Measurements from ENCODE around the gene CALML4.
"Not testable (repeated sequence)": the region's sequence is repeated elsewhere in the genome, so short reads cannot be mapped to it uniquely, and the experiment has no call there.

The CALML4 gene

GRCh38 chr15:68188647-68189046 lies 16.5 kb downstream of the CALML4 start:
- DNase-seq: no peak

GRCh38 chr15:68187559-68187958 lies 17.6 kb downstream of the CALML4 start:
- DNase-seq: no peak

- no peak for DNase-seq
Observed at GRCh38 chr15:68186671-68187397, 18.3 kb downstream of the CALML4 start.

- DNase-seq: no peak
Observed at GRCh38 chr15:68184616-68185480, 20.3 kb downstream of the CALML4 start.

- no peak for DNase-seq
Observed at GRCh38 chr15:68183616-68184315, 21.4 kb downstream of the CALML4 start.

- no peak for DNase-seq
Observed at GRCh38 chr15:68177742-68178141, 27.4 kb downstream of the CALML4 start.

- no peak for DNase-seq
Observed at GRCh38 chr15:68176601-68177000, 28.5 kb downstream of the CALML4 start.

GRCh38 chr15:68175526-68175925 lies 29.6 kb downstream of the CALML4 start:
- no peak for DNase-seq

GRCh38 chr15:68173119-68173518 lies 32.0 kb downstream of the CALML4 start:
- DNase-seq: no peak

GRCh38 chr15:68172037-68172436 lies 33.1 kb downstream of the CALML4 start:
- DNase-seq: not testable (repeated sequence)

GRCh38 chr15:68166847-68167246 lies 38.3 kb downstream of the CALML4 start:
- DNase-seq: no peak

GRCh38 chr15:68163191-68163590 lies 41.9 kb downstream of the CALML4 start:
- DNase-seq: no peak

GRCh38 chr15:68158046-68158628 lies 47.0 kb downstream of the CALML4 start:
- no peak for DNase-seq

GRCh38 chr15:68157074-68157473 lies 48.1 kb downstream of the CALML4 start:
- DNase-seq: no peak

GRCh38 chr15:68154923-68155559 lies 50.1 kb downstream of the CALML4 start:
- no peak for DNase-seq

GRCh38 chr15:68152342-68152741 lies 52.8 kb downstream of the CALML4 start:
- DNase-seq: no peak

GRCh38 chr15:68151277-68151676 lies 53.9 kb downstream of the CALML4 start:
- DNase-seq: no peak

- no peak for DNase-seq
Observed at GRCh38 chr15:68150187-68150586, 54.9 kb downstream of the CALML4 start.

- DNase-seq: no peak
Observed at GRCh38 chr15:68149059-68149458, 56.1 kb downstream of the CALML4 start.

GRCh38 chr15:68148039-68148438 lies 57.1 kb downstream of the CALML4 start:
- no peak for DNase-seq

GRCh38 chr15:68145706-68146105 lies 59.4 kb downstream of the CALML4 start:
- DNase-seq: no peak

GRCh38 chr15:68143785-68144184 lies 61.3 kb downstream of the CALML4 start:
- no peak for DNase-seq

GRCh38 chr15:68143129-68143528 lies 62.0 kb downstream of the CALML4 start:
- no peak for DNase-seq
